Mesenchymal stem cell (in vitro differentiated cells and primary cell): ENCODE measurements around the gene BTG4.
A peak's percentile ranks its signal among the peaks of the same experiment; 100 is the strongest.

Experiments used
- DNase-seq: peaks from one replicate; pipeline ENCODE4 v3.0.0-alpha.2; 2013
- H2AFZ ChIP-seq: one replicate; pipeline ENCODE4 v1.6.1; 2013; ENCODE audit warnings: low read depth, mild to moderate bottlenecking, control low read depth, inconsistent platforms, low read length, moderate library complexity
- H2AK5ac ChIP-seq: 2 replicates; pipeline ENCODE4 v1.6.1; 2013; ENCODE audit warnings: low read length, moderate library complexity, mild to moderate bottlenecking, inconsistent platforms; ENCODE audit not compliant: severe bottlenecking
- H2BK120ac ChIP-seq: one replicate; pipeline ENCODE4 v1.6.1; 2013; ENCODE audit warnings: low read depth, mild to moderate bottlenecking, inconsistent platforms, low read length, moderate library complexity
- H2BK12ac ChIP-seq, 2 experiments: one replicate each; pipeline ENCODE4 v1.6.1; 2013; ENCODE audit warnings: inconsistent platforms in 2 of 2, low read length in 2 of 2, mild to moderate bottlenecking in 2 of 2, moderate library complexity in 2 of 2, control low read depth in 1 of 2
- H2BK15ac ChIP-seq: one replicate; pipeline ENCODE4 v1.6.1; 2013; ENCODE audit warnings: mild to moderate bottlenecking, low read depth, inconsistent platforms; ENCODE audit not compliant: poor library complexity, severe bottlenecking
- H2BK5ac ChIP-seq: 2 replicates; pipeline ENCODE4 v1.6.1; 2013; ENCODE audit warnings: low read depth, mild to moderate bottlenecking, low read length, control low read depth, inconsistent platforms; ENCODE audit not compliant: poor library complexity, severe bottlenecking
- H3K14ac ChIP-seq, 2 experiments: one replicate each; pipeline ENCODE4 v1.6.1; 2013; ENCODE audit warnings: inconsistent platforms in 2 of 2, low read length in 2 of 2, control low read depth in 1 of 2, mild to moderate bottlenecking in 1 of 2, moderate library complexity in 1 of 2
- H3K18ac ChIP-seq, 2 experiments: one replicate each; pipeline ENCODE4 v1.6.1; 2013; ENCODE audit warnings: inconsistent platforms in 2 of 2, low read length in 2 of 2, control low read depth in 1 of 2, low read depth in 1 of 2, mild to moderate bottlenecking in 1 of 2
- H3K23ac ChIP-seq, 2 experiments: one replicate each; pipeline ENCODE4 v1.6.1; 2013; ENCODE audit warnings: inconsistent platforms in 2 of 2, low read length in 2 of 2, mild to moderate bottlenecking in 2 of 2, moderate library complexity in 2 of 2, control low read depth in 1 of 2
- H3K27ac ChIP-seq: 2 replicates; pipeline ENCODE4 v1.5.1; 2013; ENCODE audit warnings: mild to moderate bottlenecking, moderate library complexity, low read length, control low read depth, inconsistent platforms; ENCODE audit not compliant: poor library complexity, severe bottlenecking
- H3K27me3 ChIP-seq, 2 experiments: 2 replicates each; pipeline versions ENCODE4 v1.6.1 to v1.7.0; 2013; ENCODE audit warnings: low read length in 2 of 2, mild to moderate bottlenecking in 2 of 2, moderate library complexity in 2 of 2, control low read depth in 1 of 2, inconsistent platforms in 1 of 2; ENCODE audit not compliant: control insufficient read depth in 1 of 2, insufficient read depth in 1 of 2
- H3K36me3 ChIP-seq, 2 experiments: 2 replicates each; pipeline versions ENCODE4 v1.6.1 to v1.7.0; 2013; ENCODE audit warnings: low read length in 2 of 2, control low read depth in 1 of 2, inconsistent platforms in 1 of 2, low read depth in 1 of 2, mild to moderate bottlenecking in 1 of 2; ENCODE audit not compliant: insufficient read depth in 2 of 2, control insufficient read depth in 1 of 2
- H3K4ac ChIP-seq, 2 experiments: one replicate each; pipeline ENCODE4 v1.6.1; 2013; ENCODE audit warnings: inconsistent platforms in 2 of 2, low read length in 2 of 2, mild to moderate bottlenecking in 2 of 2, moderate library complexity in 2 of 2, control low read depth in 1 of 2, low read depth in 1 of 2
- H3K4me1 ChIP-seq: 2 replicates; pipeline ENCODE4 v1.6.1; 2013; ENCODE audit warnings: low read depth, low read length, control low read depth; ENCODE audit not compliant: control insufficient read depth, insufficient read depth
- H3K4me2 ChIP-seq: 2 replicates; pipeline ENCODE4 v1.6.1; 2013; ENCODE audit warnings: low read length, mild to moderate bottlenecking, inconsistent platforms; ENCODE audit not compliant: poor library complexity, severe bottlenecking
- H3K4me3 ChIP-seq, 2 experiments: 2 replicates each; pipeline versions ENCODE4 v1.5.1 to v1.7.0; 2013; ENCODE audit warnings: low read length in 2 of 2, mild to moderate bottlenecking in 2 of 2, control low read depth in 1 of 2, low read depth in 1 of 2; ENCODE audit not compliant: insufficient read depth in 1 of 2
- H3K79me1 ChIP-seq: replicated peaks from 2 replicates; pipeline ENCODE4 v1.6.1; 2013; ENCODE audit warnings: mild to moderate bottlenecking, control low read depth, low read length, inconsistent platforms; ENCODE audit not compliant: poor library complexity, severe bottlenecking
- H3K9ac ChIP-seq: 2 replicates; pipeline ENCODE4 v1.7.0; 2013; ENCODE audit warnings: mild to moderate bottlenecking, low read length, moderate library complexity
- H3K9me3 ChIP-seq: 2 replicates; pipeline ENCODE4 v1.7.0; 2013; ENCODE audit warnings: mild to moderate bottlenecking, low read length; ENCODE audit not compliant: control insufficient read depth
- H4K8ac ChIP-seq: one replicate; pipeline ENCODE4 v1.6.1; 2013; ENCODE audit warnings: inconsistent platforms, mild to moderate bottlenecking, low read length, moderate library complexity
- H4K91ac ChIP-seq: one replicate; pipeline ENCODE4 v1.6.1; 2013; ENCODE audit warnings: mild to moderate bottlenecking, low read length, inconsistent platforms
- WGBS: methylation state at CpG from one replicate; pipeline ENCODE4 v1.1.7; 2013; ENCODE audit warnings: mixed read lengths; 5-methylcytosine and 5-hydroxymethylcytosine counted together

Gene BTG4

GRCh38 chr11:111559800-111560464, 47.7 kb upstream of the BTG4 start:
- peak overlapping the region; percentile 31 for H4K8ac ChIP-seq
- no peak for DNase-seq
- peaks cover 11% of the 10 kb centered on the region for H3K4me1 ChIP-seq
- no peak overlapping the region for H3K4ac ChIP-seq
- H2BK120ac ChIP-seq = no peak overlapping the region
- peaks cover 13 to 29% of the 10 kb centered on the region in 2 experiments for H3K36me3 ChIP-seq
- H3K9ac ChIP-seq = peak overlapping the region; percentile 7
- no peak overlapping the region for H2BK12ac ChIP-seq
- H2AK5ac ChIP-seq = peak overlapping the region; percentile 74
- H2AFZ ChIP-seq = no peak overlapping the region
- no peak overlapping the region for H2BK5ac ChIP-seq
- no peak overlapping the region for H3K23ac ChIP-seq
- H2BK15ac ChIP-seq = no peak overlapping the region
- peak overlapping the region; percentile 20 for H4K91ac ChIP-seq
- no peak overlapping the region for H3K27ac ChIP-seq
- WGBS = 88% methylated on average over 11 of the region's 11 CpGs
- no peaks in the 10 kb centered on the region for H3K9me3 ChIP-seq
- H3K27me3 ChIP-seq = no peaks in the 10 kb centered on the region
- no peak overlapping the region for H3K4me3 ChIP-seq
- H3K4me2 ChIP-seq = no peak overlapping the region
- no peak overlapping the region for H3K14ac ChIP-seq
- H3K79me1 ChIP-seq = peaks cover 8% of the 10 kb centered on the region
- H3K18ac ChIP-seq = no peak overlapping the region

- Histone ChIP-seq H3K4me1 (peaks cover 9% of the 10 kb centered on the region), H3K79me1 (peaks cover 8% of the 10 kb centered on the region), H3K23ac (no peak overlapping the region), H3K9me3 (no peaks in the 10 kb centered on the region), H2BK5ac (peak overlapping the region; percentile 12), H3K4ac (no peak overlapping the region), H3K9ac (peak overlapping the region; percentile 84), H4K91ac (no peak overlapping the region), H2AK5ac (no peak overlapping the region), H3K14ac (no peak overlapping the region), H4K8ac (no peak overlapping the region), H3K4me3 (peak overlapping the region in 1 of 2 experiments; percentile 25), H2BK12ac (no peak overlapping the region), H2BK120ac (no peak overlapping the region), H3K4me2 (no peak overlapping the region), H3K36me3 (peaks cover 13 to 21% of the 10 kb centered on the region in 2 experiments), H3K18ac (peak overlapping the region; percentile 16 to 34), H2BK15ac (no peak overlapping the region), H3K27ac (peak overlapping the region; percentile 91), H2AFZ (no peak overlapping the region), H3K27me3 (no peaks in the 10 kb centered on the region)
- 50% methylated on average over 2 of the region's 5 CpGs for WGBS
- peak; percentile 94 for DNase-seq
Observed at GRCh38 chr11:111557425-111558111, 45.4 kb upstream of the BTG4 start.

GRCh38 chr11:111555255-111555654, 43.1 kb upstream of the BTG4 start:
- H2BK12ac ChIP-seq = no peak overlapping the region
- no peak for DNase-seq
- H2AK5ac ChIP-seq = peak overlapping the region; percentile 26
- H3K23ac ChIP-seq = no peak overlapping the region
- no peak overlapping the region for H3K4me3 ChIP-seq
- no peak overlapping the region for H4K91ac ChIP-seq
- no peaks in the 10 kb centered on the region for H3K9me3 ChIP-seq
- H4K8ac ChIP-seq = no peak overlapping the region
- no peak overlapping the region for H3K4ac ChIP-seq
- peak overlapping the region; percentile 4 for H3K27ac ChIP-seq
- no peak overlapping the region for H3K9ac ChIP-seq
- H3K27me3 ChIP-seq = no peaks in the 10 kb centered on the region
- peaks cover 13 to 27% of the 10 kb centered on the region in 2 experiments for H3K36me3 ChIP-seq
- H3K4me2 ChIP-seq = no peak overlapping the region
- H2BK15ac ChIP-seq = no peak overlapping the region
- no peak overlapping the region for H2BK5ac ChIP-seq
- no peak overlapping the region for H3K14ac ChIP-seq
- no peak overlapping the region for H3K18ac ChIP-seq
- H3K4me1 ChIP-seq = peaks cover 4% of the 10 kb centered on the region
- no peak overlapping the region for H2AFZ ChIP-seq
- no peak overlapping the region for H2BK120ac ChIP-seq
- H3K79me1 ChIP-seq = peaks cover 10% of the 10 kb centered on the region

GRCh38 chr11:111554532-111554931, 42.3 kb upstream of the BTG4 start:
- H3K79me1 ChIP-seq = peaks cover 6% of the 10 kb centered on the region
- H4K8ac ChIP-seq = no peak overlapping the region
- no peak overlapping the region for H3K4ac ChIP-seq
- H3K14ac ChIP-seq = no peak overlapping the region
- H3K27ac ChIP-seq = no peak overlapping the region
- H4K91ac ChIP-seq = no peak overlapping the region
- H3K27me3 ChIP-seq = no peaks in the 10 kb centered on the region
- H3K4me1 ChIP-seq = peaks cover 4% of the 10 kb centered on the region
- H2BK120ac ChIP-seq = no peak overlapping the region
- H3K9ac ChIP-seq = no peak overlapping the region
- no peaks in the 10 kb centered on the region for H3K9me3 ChIP-seq
- no peak overlapping the region for H3K18ac ChIP-seq
- H2AFZ ChIP-seq = no peak overlapping the region
- H3K36me3 ChIP-seq = peaks cover 7 to 28% of the 10 kb centered on the region in 2 experiments
- no peak overlapping the region for H3K4me2 ChIP-seq
- DNase-seq = no peak
- no peak overlapping the region for H2BK12ac ChIP-seq
- H3K4me3 ChIP-seq = no peak overlapping the region
- H2BK15ac ChIP-seq = no peak overlapping the region
- no peak overlapping the region for H2AK5ac ChIP-seq
- H3K23ac ChIP-seq = no peak overlapping the region
- H2BK5ac ChIP-seq = no peak overlapping the region
